Lung (tissue), 12 donors: ENCODE data around the gene DLEC1. TPM values are rescaled to one million over a fixed set of nuclear protein-coding genes. Genes with fewer than 3 reads are reported as not detected.

Source experiments
- ATAC-seq: fragments of 200-7000 bp; cut with Tn5 transposase; one replicate; pipeline ENCODE4 v1.9.1; 2020; ENCODE audit warnings: moderate number of reproducible peaks; ENCODE audit not compliant: insufficient read depth, low FRiP score
- DNase-seq, 3 donors: peaks; one replicate each; pipeline ENCODE4 v3.0.0-alpha.2; 2013 to 2017
- H3K27ac ChIP-seq, 2 donors: one replicate each; pipeline ENCODE4 v1.5.1; 2013; ENCODE audit warnings: mild to moderate bottlenecking in 2 of 2, moderate library complexity in 2 of 2, control low read depth in 1 of 2, inconsistent platforms in 1 of 2, low read depth in 1 of 2, low read length in 1 of 2
- H3K27me3 ChIP-seq, 3 donors: one replicate each; pipeline ENCODE4 v1.5.1; 2013; ENCODE audit warnings: low read length in 2 of 3; ENCODE audit not compliant: control insufficient read depth in 3 of 3, insufficient read depth in 3 of 3
- H3K36me3 ChIP-seq, 4 donors: one replicate each; pipeline ENCODE4 v1.5.1; 2013; ENCODE audit warnings: low read length in 4 of 4, mild to moderate bottlenecking in 1 of 4, moderate library complexity in 1 of 4; ENCODE audit not compliant: control insufficient read depth in 4 of 4, insufficient read depth in 4 of 4
- H3K4me1 ChIP-seq, 5 donors: one replicate each; pipeline ENCODE4 v1.5.1; 2013; ENCODE audit warnings: low read length in 5 of 5, mild to moderate bottlenecking in 2 of 5, moderate library complexity in 1 of 5; ENCODE audit not compliant: control insufficient read depth in 5 of 5, insufficient read depth in 5 of 5
- H3K4me3 ChIP-seq: one replicate; pipeline ENCODE4 v1.5.1; 2013; ENCODE audit warnings: mild to moderate bottlenecking, control low read depth, moderate library complexity
- H3K9ac ChIP-seq, 2 donors: one replicate each; pipeline ENCODE4 v1.5.1; 2013; ENCODE audit warnings: low read length in 2 of 2, control low read depth in 1 of 2; ENCODE audit not compliant: insufficient read depth in 1 of 2
- H3K9me3 ChIP-seq, 4 donors: one replicate each; pipeline ENCODE4 v1.5.1; 2013; ENCODE audit warnings: low read length in 3 of 4, mild to moderate bottlenecking in 1 of 4, moderate library complexity in 1 of 4; ENCODE audit not compliant: control insufficient read depth in 4 of 4, insufficient read depth in 3 of 4
- CTCF ChIP-seq: IDR thresholded peaks from 2 replicates; pipeline ENCODE4 v1.5.1; 2012; ENCODE audit warnings: mild to moderate bottlenecking; ENCODE audit errors: control extremely low read depth, extremely low read depth
- WGBS, 2 donors: extraction: QIAGEN DNeasy Blood & Tissue Kit; methylation state at CpG; one replicate each; pipeline ENCODE4 v1.1.7; 2013; 5-methylcytosine and 5-hydroxymethylcytosine counted together
- polyA plus RNA-seq, 2 donors: library from polyadenylated mRNA; stranded (reverse); fragments of 200-250 nt; gene quantifications; one replicate each; pipeline ENCODE4 v1.2.1, GENCODE V29; 2013
- total RNA-seq, 2 donors: library from RNA; depleted of rRNA in 1 of 2; stranded (reverse); fragments of >200 nt in 1 of 2; gene quantifications; one replicate each; pipeline ENCODE4 v1.2.1, GENCODE V29; 2014 to 2021
- donor health status: control.
- donor health status: control.
- donor health status: Bipolar disorder and iron deficiency.
- donor health status: healthy.
- donor health status: DM: yes; HTN: yes; CAD: no.

The DLEC1 gene
- total and polyA plus RNA-seq, 4 donors: 4.2 to 28.8 (median 8.0) TPM

GRCh38 chr3:38127611-38128302 is 88.7 kb downstream of the DLEC1 start:
- ATAC-seq (peak; percentile 74), DNase-seq (no peak)
- Histone ChIP-seq H3K9ac (no peak overlapping the region), H3K4me3 (no peak overlapping the region), H3K36me3 (peaks cover 15 to 57% (median 45%) of the 10 kb centered on the region in 4 donors), H3K4me1 (peaks cover 0 to 12% (median 0%) of the 10 kb centered on the region in 5 donors), H3K9me3 (no peaks in the 10 kb centered on the region), H3K27ac (peak overlapping the region; percentile 6 to 70), H3K27me3 (no peaks in the 10 kb centered on the region)
- WGBS, 2 donors: 83 to 89% methylated on average over 4 of the region's 4 CpGs
- TF ChIP-seq CTCF: no peak

GRCh38 chr3:38128303-38128655 is 89.3 kb downstream of the DLEC1 start:
- H3K4me1 ChIP-seq: peaks cover 0 to 14% (median 0%) of the 10 kb centered on the region in 5 donors
- H3K9me3 ChIP-seq: no peaks in the 10 kb centered on the region
- no peak overlapping the region for H3K4me3 ChIP-seq
- WGBS, 2 donors: 93 to 96% methylated on average over 1 of the region's 1 CpG
- peak overlapping the region in 1 of 2 donors; percentile 70 for H3K27ac ChIP-seq
- no peak for ATAC-seq
- no peak for TF ChIP-seq CTCF
- no peaks in the 10 kb centered on the region for H3K27me3 ChIP-seq
- H3K36me3 ChIP-seq: peaks cover 13 to 55% (median 43%) of the 10 kb centered on the region in 4 donors
- DNase-seq: no peak
- no peak overlapping the region for H3K9ac ChIP-seq

GRCh38 chr3:38129058-38129457 is 90.0 kb downstream of the DLEC1 start:
- Histone ChIP-seq H3K4me1 (peaks cover 0 to 19% (median 0%) of the 10 kb centered on the region in 5 donors), H3K4me3 (no peak overlapping the region), H3K27ac (peak overlapping the region in 1 of 2 donors; percentile 26), H3K9ac (no peak overlapping the region), H3K9me3 (no peaks in the 10 kb centered on the region), H3K36me3 (peaks cover 13 to 61% (median 47%) of the 10 kb centered on the region in 4 donors), H3K27me3 (no peaks in the 10 kb centered on the region)
- no peak for TF ChIP-seq CTCF
- DNase-seq (no peak), ATAC-seq (no peak)
- 92 to 96% methylated on average over 5 of the region's 5 CpGs for WGBS, 2 donors
